ENCODE data around the gene PRB4. TPM values are rescaled to one million over a fixed set of nuclear protein-coding genes. Genes with fewer than 3 reads are reported as not detected.
A peak's percentile ranks its signal among the peaks of the same experiment; 100 is the strongest.

PRB4 gene
- total RNA-seq: not detected in 2 replicates

DNA sequence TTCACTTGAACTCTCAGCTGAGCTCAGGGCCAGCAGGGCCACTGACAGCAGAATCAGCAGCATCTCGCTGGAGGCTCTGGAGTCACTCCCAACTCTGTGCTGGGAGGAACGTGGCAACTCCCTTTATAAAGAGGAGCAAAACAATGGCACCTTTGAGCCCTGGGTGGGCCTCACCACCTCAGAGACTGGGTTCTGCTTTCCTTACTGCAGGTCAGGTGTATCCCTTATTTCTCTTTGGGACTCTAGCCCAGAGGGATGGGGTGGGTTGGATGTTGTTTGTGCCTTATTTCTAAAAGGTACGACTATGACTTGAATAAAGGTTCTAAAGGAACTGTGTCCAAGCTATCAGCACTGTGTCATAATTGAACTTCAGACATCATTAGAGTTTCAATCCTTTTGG lies at the start of gene PRB4:
Gene PRB4 (minus strand): TSS at position 101 of the 400 bp plus-strand sequence. CDS start 38 bp downstream, at position 63.
- no peak for DNase-seq

DNA sequence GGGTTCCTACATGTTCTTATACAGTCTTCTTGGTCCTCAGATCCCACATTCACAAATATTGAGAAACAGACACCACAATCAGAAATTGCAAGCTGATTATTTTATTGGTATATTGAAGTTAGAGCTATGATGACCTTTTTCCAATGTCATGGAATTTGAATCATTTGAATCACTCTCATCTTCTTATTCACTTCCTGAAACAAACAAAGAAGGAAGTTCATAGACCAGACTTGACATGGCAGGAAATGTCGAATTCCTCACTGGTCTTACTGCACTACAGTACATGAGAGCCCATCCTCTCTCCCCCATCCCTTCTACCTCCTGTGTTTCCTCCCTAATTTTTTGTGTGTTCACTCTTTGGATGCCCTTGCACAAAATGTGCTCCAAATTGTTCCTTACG lies 41.5 kb upstream of the PRB4 start:
- DNase-seq: peak; percentile 51

DNA sequence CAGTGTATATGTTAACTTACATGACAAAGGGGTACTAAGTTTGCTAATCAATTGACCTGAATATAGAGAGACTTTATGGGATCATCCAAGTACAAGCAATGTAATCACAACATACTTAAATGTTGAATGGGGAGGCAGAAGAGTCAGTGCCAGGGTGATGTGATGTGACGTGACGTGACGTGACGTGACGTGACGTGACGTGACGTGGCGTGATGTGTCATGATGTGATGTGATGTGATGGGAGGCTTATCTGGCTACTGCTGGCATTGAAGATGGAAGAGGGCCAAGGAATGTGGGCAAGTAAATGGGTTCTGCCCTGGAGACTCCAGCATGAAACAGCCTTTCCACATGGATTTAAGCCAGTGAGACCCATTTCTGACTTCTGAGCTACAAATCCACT lies 38.2 kb upstream of the PRB4 start:
- DNase-seq: no peak

DNA sequence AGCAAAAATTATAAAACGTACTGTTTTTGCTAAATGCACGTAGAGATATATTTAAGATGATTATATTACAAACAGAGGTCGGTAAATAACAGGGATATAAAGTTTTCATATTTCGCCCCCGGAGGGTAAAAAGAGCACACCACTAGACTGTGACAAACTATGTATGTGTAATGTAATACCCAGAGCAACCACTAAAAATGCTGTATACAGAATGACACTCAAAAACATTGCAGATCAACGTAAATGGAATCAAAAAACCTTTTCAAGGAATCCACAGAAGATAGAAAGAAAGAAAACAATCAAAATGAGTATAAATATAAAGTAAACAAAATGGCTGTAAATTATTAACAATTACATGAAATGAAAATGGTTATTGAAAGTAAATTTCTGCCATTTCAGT lies 37.6 kb upstream of the PRB4 start:
- DNase-seq: no peak

DNA sequence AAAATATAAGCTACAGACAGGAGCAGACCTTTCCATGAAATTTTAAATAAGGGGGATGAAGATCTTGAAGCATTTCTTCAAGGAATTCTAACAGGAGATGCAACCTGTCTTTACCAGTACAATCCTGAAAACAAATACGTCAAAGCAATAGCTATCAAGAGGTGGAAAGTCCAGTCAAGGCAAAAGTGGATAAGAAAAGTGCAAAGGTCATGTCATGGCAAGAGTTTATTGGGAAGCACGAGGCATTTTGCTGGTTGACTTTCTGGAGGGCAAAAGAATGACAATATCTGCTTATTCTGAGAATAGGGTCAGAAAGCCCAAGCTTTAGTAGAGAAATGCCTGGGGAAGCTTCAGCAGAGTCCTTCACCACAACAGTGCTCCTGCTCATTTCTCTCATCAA lies 34.3 kb upstream of the PRB4 start:
- no peak for DNase-seq

DNA sequence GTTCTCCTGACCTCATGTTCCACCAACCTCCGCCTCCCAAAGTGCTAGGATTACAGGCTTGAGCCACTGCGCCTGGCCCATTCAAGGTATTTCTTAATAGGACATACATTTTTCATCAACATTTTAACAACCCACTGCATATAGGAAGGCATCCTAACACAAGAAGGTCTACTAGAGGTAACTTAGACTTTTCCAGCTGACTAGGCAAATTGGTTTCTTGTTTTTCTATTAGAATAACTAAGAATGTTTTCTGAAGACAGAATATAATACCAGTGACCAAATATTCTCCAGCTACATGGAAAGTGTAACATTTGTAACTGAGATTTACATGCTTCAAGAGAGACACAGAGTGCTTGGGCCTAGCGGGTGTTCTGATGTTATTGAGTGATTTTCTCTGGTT lies 14.2 kb upstream of the PRB4 start:
- no peak for DNase-seq

DNA sequence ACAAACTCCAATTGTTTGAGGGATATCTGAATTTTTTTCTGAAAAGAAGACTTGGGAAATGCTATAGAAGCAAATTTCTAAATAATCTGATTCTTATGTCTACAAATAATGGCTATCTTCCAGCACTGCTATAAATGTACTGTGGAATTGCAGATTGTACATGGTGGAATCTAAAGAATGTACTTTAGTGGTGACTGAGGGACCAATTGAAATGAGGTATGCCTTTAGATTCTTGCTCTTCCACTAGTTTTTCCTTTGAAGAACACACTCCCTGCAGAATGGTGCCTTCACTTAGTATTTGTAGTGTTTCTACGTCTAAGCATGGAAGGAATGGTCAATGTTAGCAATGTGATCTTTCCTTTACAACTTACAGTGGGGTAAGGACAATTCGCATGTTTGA lies 11.7 kb upstream of the PRB4 start:
- no peak for DNase-seq

DNA sequence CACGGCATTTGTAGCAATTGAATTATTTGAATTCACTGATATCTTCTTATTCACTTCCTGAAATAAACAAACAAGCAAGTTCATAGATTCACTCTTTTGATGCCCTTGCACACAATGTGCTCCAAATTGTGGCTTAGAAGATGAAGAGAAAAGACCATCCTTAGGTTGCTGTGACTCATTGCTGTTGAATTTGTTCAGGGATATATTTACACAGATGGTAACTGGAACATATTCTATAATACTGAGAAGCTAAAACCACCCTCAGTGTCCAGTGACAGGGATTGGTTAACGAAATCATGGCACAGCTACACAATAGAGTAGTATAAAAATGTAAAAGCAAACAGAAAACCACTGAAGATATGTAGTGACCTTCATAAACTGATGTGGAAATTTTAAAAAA lies 3.1 kb downstream of the PRB4 start:
- DNase-seq: peak; percentile 0

DNA sequence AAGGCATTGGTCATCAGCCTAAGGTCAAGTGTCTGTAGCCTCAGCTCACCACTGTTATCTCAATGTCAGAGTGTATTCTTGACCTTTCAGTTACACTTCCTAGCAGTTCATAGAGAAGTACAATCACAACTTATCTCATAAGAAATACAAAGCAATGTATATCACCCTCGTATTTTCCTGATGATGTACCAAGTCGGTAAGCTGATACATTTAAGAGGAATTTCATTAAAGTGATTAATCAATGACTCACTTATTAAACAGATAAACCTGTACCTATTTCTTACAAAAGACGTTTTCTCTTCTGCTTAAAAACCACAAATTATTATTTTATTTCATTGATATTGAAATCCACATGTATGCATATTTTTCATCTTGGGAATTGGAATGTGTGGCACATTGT lies 36.8 kb downstream of the PRB4 start:
- DNase-seq: no peak

DNA sequence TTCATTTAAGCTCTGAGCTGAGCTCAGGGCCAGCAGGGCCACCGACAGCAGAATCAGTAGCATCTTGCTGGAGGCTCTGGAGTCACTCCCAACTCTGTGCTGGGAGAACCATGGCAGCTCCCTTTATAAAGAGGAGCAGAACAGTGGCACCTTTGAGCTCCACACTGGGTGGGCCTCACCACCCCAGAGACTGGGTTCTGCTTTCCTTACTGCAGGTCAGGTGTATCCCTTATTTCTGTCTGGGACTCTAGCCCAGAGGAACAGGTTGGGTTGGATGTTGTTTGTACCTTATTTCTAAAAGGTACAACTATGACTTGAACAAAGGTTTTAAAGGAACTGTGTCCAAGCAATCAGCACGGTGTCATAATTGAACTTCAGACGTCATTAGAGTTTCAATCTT lies 40.6 kb downstream of the PRB4 start, which contains the start of gene PRB3:
Gene PRB3 (minus strand): TSS at position 101 of the 400 bp plus-strand sequence. CDS start 38 bp downstream, at position 63.
- DNase-seq: no peak

DNA sequence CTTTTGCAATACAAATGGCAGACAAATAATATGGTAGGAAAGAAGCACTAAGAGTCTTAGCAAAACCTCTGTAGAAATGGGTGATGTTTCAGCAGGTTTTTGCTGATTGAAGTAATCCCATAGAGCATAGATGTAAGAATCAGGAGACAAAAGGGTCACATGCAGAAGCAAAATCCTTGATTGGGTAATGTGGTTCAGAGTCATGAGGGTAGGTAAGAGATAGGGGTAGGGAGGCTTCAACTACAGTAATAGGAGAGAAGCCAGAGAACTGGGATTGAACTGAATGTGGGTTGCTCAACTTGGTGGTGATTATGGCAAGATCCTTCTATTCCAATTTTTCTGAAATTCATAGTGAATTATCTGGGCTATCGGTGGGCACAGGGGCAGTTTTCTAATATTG lies 45.7 kb downstream of the PRB4 start:
- DNase-seq: no peak

Other genes with a start within 250 kb of the PRB4 start
- 2.4 and 3.6 TPM in 2 replicates for gene TAS2R46, start 248.1 kb downstream of the PRB4 start, total RNA-seq
- 1.0 and 2.1 TPM in 2 replicates for gene TAS2R43, start 218.1 kb downstream of the PRB4 start, total RNA-seq
- gene TAS2R30, start 175.8 kb downstream of the PRB4 start, total RNA-seq: 3.9 and 6.8 TPM in 2 replicates
- gene SMIM10L1, start 139.2 kb downstream of the PRB4 start, total RNA-seq: 6.6 and 7.4 TPM in 2 replicates
- not detected in 2 replicates for gene TAS2R42, start 123.5 kb downstream of the PRB4 start, total RNA-seq
- not detected in 2 replicates for gene PRB3, start 40.7 kb downstream of the PRB4 start, total RNA-seq
- gene PRB2, start 85.1 kb upstream of the PRB4 start, total RNA-seq: not detected in 2 replicates

Measured in dermis blood vessel endothelial cell (primary cell).